ENCODE results near the gene COL6A2. TPM values are rescaled to one million over a fixed set of nuclear protein-coding genes. Genes with fewer than 3 reads are reported as not detected.
"Not testable (repeated sequence)": the region's sequence is repeated elsewhere in the genome, so short reads cannot be mapped to it uniquely, and the experiment has no call there.

COL6A2 gene
- polyA plus RNA-seq, 3 donors: 157 to 284 (median 250) TPM

DNA sequence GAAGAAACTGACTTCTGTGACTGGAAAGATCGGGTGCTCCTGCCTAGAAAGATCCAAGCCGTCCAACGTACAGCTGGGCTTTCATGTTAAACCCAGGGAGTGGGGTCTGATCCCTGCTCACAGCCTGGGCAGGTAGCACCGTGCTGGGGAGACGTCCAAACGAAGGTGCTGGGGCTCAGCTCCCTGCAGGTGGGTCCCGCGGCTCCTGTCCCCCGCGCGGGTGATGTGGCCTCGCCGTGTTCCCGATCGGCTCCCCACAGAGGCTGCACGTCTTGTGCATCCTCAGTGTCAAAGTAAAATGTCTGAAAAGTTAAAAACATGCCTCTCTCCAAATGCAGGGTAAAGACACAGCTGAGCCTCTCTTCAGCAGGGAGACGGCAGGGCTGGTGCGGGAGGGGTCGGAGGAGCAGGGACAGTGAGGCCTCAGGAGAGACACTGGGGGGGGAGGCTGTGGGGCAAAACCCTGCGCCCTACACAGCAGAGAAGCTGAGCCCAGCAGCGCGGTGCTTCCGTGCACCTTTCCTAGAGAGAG lies 40.1 kb upstream of the COL6A2 start:
- no peak for DNase-seq (ENCODE audit: extremely low read depth in 1 of 11, low read depth in 9 of 11, low spot score in 4 of 11)

DNA sequence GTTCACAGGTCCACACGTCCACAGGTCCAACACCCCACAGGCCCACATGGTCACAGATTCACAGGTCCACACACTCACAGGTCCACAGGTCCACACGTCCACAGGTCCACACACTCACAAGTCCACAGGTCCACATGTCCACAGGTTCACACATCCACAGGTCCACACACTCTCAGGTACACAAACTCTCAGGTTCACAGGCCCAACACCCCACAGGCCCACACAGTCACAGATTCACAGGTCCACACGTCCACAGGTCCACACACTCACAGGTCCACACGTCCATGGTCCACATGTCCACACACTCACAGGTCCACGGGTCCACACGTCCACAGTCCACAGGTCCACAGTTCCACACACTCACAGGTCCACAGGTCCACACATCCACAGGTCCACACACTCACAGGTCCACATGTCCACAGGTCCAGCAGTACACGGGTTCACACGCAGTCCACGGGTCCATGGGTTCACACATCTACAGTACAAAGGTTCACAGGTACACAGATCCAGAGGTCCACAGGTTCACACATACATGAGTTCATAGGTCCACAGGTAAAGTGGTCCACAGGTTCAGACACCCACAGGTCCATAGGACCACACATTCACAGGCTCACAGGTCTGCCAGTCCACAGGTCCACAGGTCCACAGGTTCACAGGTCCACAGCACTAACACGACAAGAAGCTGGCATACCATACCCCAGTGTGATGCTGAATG lies 39.3 kb upstream of the COL6A2 start:
- DNase-seq (ENCODE audit: extremely low read depth in 1 of 11, low read depth in 9 of 11, low spot score in 4 of 11): no peak

DNA sequence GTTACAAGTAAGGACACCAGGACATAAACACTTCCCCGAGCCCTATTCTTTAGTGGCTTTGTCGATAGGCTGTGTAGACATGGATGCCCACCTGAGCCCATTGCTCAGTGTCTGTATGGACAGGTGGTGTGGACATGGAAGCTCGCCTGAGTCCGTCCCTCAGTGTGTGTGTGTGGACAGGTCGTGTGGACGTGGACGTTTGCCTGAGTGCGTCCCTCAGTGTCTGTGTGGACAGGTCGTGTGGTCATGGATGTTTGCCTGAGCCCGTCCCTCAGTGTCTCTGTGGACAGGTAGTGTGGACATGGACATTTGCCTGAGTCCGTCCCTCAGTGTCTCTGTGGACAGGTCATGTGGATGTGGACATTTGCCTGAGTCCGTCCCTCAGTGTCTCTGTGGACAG lies 38.7 kb upstream of the COL6A2 start:
- DNase-seq (ENCODE audit: extremely low read depth in 1 of 11, low read depth in 9 of 11, low spot score in 4 of 11): no peak

DNA sequence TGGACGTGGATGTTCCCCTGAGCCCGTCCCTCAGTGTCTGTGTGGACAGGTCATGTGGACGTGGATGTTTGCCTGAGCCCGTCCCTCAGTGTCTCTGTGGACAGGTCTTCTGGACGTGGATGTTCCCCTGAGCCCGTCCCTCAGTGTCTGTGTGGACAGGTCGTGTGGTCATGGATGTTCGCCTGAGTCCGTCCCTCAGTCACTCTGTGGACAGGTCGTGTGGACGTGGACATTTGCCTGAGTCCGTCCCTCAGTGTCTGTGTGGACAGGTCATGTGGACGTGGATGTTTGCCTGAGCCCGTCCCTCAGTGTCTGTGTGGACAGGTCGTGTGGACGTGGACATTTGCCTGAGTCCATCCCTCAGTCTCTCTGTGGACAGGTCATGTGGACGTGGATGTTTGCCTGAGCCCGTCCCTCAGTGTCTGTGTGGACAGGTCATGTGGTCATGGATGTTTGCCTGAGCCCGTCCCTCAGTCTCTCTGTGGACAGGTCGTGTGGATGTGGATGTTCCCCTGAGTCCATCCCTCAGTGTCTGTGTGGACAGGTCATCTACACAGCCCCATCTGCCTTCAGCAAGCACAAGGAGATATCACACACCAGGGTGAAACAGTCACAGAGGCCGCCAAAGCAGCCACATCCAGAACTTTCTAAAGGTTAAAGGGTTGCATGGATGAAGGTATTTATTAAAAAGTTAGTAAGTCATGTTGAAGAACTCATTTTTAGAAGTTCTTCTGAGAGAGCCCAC lies 38.0 kb upstream of the COL6A2 start:
- DNase-seq (ENCODE audit: extremely low read depth in 1 of 11, low read depth in 9 of 11, low spot score in 4 of 11): not testable (repeated sequence)

DNA sequence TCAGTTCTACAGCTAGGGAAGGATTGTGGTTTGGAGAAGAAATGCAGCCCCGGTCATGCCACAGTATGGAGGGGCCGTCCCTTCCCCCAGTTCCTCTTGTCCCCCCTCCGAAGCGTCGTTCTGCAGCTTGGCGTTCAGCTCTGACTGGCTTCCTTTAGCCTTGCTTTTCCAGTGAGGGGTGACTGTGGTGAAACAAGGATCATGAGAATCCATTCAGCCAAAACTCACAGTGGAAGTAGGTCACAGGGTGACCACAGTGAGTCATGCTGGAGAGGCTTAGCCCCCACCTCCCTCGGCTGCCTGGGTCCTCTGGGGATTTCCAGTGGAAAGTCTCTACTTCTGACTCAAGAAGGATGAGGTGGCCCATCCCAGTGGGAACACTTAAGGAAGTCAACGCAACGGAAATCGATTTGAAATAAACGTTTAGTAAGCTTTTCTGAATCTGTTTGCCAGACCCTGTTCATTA lies 37.3 kb upstream of the COL6A2 start:
- DNase-seq (ENCODE audit: extremely low read depth in 1 of 11, low read depth in 9 of 11, low spot score in 4 of 11): no peak

DNA sequence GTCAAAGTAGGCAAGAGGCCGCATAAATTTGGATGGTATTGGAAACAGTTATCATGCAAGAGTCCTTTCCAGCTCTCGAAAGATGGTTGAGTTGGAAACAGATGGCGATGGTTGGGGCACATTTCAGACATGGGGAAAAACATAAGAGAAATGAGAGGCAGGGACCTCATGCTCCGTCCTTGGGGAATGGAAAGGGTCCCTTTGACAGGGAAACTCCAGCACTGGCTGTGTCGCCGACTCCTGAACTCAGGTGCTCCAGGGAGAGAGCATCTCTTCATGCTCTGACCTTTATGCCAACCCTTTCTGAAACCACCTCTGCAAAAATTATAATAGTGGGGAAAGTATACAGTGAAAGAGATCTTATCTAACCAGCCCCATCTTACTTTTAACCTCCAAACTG lies 36.8 kb upstream of the COL6A2 start:
- DNase-seq (ENCODE audit: extremely low read depth in 1 of 11, low read depth in 9 of 11, low spot score in 4 of 11): no peak

DNA sequence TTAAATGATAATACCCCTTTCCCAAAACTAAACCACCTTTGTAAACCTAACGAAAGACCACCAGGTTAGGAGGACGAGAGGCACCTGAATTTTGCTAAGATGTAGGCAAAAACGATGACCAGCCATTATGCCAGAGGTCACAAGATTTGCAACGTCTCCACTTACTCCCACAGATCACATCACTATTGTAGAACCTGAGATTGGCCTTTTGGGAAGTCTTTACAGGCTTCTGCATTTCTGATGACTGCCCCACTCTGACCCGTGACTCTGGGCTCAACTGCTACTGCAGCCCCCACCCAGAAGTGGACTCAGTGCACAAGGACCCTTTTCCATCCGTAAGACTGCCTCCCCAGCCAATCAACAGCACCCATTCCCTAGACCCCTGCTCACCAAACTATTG lies 36.4 kb upstream of the COL6A2 start:
- DNase-seq (ENCODE audit: extremely low read depth in 1 of 11, low read depth in 9 of 11, low spot score in 4 of 11): no peak

DNA sequence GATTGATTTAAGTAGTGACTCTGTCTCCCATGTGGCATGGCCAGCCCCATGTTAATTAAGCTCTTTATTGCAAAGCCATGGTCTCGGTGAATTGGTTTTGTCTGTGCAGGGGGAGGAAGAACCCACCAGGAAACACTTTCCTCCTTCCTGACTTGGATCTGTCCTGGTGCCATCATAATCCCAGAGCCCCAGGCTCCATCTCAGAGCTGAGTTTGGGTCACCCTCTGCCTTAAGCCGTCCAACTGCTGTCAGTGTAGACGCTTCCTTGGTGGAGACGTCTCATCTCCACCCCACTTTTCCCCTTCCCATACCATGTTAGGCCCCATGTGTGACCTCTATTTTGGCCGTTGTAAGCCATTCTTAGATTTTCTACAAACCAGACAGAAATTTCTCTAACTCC lies 36.0 kb upstream of the COL6A2 start:
- no peak for DNase-seq (ENCODE audit: extremely low read depth in 1 of 11, low read depth in 9 of 11, low spot score in 4 of 11)

DNA sequence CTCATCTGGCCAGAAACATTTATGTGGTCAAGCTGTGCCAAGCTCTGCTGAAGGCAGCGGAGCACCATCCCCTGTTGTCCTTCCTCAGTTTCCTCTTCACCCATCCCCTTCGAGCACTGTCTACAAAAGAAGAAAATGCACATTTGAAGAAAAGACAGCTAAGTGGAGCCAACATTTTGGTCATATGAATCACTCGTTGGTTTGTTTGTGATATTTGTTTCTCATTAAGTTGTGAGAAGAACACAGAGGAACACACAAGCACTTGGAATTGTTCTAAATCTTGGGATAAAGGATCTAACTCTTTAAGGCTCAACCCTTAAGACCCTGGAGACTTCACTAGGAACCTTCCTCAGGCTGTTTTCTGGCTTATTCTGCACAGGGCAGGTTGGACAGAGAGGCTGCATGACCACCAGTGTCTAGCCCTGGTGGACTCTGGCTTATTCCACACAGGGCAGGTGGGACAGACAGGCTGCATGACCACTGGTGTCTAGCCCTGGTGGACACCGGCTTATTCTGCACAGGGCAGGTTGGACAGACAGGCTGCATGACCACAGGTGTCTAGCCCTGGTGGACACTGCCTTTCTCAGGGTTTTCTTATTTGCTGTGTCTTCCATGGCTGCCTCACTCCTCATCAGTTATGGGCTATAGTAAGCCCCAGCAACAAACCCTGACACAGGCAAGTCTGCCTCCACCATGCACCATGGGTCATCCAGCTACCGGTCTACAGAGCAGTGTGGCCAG lies 35.3 kb upstream of the COL6A2 start:
- DNase-seq (ENCODE audit: extremely low read depth in 1 of 11, low read depth in 9 of 11, low spot score in 4 of 11): no peak

DNA sequence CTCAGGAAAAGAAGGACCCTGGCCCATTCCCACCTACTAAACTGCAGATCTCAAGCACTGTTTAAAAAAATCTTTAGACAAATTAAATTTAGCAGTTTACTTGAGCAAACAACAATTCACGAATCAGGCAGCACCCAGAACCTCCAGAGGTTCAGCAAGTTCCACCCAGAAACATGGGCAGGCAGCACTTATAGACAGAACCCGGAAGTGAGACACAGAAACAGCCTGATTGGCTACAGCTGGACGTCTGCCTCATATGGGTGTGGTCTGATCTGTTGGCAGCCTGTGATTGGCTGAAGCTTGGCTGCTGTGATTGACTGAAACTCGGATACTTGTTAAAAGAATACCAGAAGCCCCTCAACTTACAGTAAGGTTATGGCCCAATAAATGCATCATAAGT lies 34.7 kb upstream of the COL6A2 start:
- DNase-seq (ENCODE audit: extremely low read depth in 1 of 11, low read depth in 9 of 11, low spot score in 4 of 11): no peak

DNA sequence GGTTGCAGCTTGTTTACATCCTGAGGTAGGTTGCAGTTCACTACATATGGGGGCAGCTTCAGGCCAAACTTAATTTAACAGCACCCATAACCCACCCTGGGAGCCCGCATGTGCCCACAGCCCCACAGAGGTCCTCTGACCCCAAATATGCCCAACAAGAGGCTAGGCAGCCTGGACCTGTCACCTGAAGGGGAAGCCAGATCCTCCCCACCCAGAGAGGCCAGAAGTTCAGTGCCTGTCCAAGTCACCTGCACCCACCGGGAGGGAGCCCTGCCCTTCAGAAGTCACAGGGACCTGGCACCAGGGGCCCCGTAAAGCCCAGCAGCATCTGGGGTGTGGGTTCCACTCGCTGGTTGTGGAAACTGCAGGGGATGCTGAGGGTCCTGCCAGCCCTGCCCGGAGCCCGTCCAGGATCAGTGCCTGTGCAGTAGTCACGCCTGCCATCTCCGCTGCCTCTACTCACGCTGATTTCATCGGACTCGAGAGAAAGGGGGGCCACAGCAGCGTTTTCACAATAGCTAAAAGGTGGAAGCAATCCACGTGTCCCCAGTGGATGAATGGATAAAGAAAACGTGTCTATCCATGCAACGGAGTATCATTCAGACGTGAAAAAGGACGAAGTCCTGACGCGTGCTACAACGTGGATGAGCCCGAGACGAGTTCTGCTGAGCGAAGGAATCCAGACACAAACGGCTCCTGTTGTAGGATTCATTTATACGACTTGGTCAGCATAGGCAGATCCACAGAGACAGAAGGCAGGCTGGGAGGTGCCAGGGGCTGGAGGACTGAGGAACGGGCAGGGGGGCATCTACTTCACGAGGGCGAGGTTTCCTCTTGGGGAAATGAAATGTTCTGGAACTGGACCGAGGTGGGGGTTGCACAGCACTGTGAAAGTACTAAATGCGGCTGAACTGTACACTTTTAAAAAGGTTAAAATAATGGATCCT lies 33.9 kb upstream of the COL6A2 start:
- DNase-seq (ENCODE audit: extremely low read depth in 1 of 11, low read depth in 9 of 11, low spot score in 4 of 11): no peak

DNA sequence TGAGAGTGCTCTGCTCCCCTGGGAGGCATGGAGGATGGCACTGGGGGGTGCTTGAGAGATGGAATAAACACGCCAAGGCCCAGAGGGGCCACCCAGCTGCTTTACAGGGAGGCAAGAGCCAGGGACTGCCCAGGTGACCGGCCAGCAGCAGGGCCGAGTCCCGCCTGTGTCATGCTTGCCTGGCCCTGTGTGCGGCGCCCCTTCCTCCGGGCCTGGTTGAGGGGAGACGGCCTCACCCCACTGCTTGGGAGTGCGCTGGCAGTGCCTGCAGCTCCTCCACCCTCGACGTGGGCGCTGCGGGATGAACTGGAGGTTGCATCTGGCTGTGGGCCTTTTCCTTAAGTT lies 33.1 kb upstream of the COL6A2 start:
- no peak for DNase-seq (ENCODE audit: extremely low read depth in 1 of 11, low read depth in 9 of 11, low spot score in 4 of 11)

DNA sequence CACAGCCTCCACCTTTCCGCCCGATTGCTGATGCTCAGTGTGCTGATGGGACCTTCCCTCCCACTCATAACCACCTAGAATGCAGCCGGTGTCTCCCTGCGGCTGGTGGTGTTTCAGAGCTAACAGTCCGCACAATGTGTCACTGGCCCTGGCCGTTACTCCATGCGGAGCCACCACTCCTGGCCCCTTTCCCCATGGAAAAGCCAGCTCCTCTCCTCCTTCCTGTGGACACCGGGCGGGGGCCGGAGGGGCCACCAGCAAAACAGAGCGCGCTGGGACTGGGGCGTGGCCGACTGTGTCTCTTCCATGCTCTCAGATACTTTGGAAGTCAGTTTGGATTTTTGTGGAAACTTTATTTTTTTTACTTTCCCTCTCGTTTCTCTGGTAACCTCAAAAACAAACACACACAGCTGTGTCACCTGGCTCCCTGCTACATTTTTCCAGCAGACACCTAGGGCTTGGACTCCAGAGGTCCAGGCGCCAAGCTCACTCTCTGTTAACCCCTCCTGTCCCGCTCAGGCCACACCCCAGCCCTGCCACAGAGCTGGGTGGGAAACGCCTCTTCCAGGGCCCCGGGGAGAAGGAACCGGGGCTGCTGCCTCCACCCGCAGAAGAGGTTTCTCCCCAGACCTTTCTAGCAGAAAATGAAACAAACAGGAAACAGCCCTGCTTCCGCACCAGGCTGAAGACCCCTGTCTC lies 32.5 kb upstream of the COL6A2 start:
- no peak for DNase-seq (ENCODE audit: extremely low read depth in 1 of 11, low read depth in 9 of 11, low spot score in 4 of 11)

DNA sequence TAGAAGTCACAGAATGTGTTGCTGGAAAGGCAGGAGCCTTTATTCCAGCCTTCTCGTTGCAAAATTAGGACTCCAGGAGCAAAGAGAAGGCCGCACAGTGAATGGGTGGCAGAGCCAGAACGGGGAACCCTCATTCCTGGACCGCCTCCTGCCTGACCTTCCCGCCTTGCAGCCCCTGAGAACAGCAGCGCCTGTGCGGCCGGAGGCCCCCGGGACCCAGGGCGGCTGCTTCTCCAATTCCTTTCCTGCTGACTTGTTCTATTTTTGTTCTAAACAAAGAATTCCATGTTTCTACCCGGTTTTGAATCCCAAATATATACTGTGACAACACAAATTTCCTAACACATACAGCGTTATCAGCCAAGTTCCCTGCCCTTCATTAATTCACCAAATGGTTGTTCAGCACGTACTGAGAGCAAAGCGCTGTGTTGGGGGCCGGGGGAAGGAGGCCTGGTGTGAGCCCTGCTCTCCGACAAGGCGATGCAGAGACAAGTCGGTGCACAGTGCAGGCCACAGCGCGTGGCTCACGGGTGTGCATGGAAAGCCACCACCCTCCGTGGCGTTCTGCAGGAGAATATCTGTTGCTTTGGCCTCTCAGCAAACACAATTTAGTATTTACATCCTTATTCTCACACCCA lies 31.9 kb upstream of the COL6A2 start:
- no peak for DNase-seq (ENCODE audit: extremely low read depth in 1 of 11, low read depth in 9 of 11, low spot score in 4 of 11)

DNA sequence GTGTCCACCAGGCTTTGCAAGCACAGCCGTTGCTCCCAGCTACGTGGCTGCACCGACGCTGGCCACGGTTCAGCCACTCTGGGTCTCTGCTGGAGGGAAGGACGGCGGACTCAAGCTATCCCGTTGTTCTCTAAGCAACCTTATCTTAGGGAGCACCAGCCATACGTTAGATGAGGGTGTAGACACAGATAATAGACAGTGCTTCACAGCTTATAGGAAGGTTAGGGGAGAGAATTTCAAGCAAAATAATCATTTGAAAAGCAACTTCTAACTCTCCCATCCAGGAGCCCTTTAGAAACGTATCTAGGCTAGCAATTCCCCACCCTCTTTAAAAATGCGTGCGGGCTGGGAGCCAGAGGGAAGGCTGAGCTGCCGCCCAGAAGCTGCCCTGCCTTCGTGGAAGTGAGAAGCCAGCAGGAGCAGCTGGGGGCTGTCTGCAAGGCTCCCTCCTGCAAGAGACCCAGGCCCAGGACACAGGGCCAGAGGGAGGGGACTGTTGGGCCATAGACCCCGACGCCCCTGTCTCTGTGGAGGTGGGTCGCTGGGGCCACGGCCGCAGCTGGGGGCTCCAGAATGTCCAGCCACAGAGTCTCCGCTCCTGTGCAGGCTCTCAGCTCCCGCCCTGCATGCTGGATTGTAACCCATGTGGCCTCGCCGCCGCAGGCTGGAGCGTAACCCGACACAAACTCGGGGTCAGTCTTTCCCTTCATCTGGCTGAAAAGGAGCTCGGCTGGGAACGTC lies 31.2 kb upstream of the COL6A2 start:
- no peak for DNase-seq (ENCODE audit: extremely low read depth in 1 of 11, low read depth in 9 of 11, low spot score in 4 of 11)

DNA sequence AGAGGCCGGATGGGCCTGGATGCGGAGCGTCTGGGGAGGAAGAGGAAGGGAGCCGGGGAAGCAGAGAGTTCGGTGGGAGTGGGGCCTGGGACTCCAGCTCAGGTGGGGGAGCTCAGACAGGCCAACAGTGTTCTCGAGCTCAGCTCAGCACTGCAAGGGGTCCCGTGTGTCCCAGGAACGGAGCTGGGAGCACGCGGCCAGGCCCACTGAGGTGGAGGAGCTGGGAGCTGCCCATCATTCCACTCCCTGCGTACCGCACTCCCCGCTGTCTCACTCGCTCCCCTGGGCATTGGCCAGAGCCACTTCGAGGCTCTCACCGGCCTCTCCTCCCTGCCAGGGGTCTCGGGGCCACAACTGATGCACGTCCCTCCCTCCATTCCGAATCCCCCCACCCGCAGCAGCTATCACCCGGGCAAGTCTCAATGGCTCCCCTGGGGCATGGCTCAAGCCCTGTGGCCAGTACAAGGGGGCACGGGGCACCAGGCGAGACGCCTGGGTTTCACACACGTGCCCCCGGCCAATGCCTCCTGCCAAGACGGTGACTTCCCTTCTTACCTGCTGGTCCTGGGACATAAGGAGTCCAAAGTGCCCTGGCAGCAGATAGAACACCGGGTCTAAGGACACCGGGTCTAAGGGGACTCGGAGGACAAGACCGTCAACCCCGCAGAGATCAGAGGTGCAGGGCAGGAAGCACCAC lies 30.3 kb upstream of the COL6A2 start:
- no peak for DNase-seq (ENCODE audit: extremely low read depth in 1 of 11, low read depth in 9 of 11, low spot score in 4 of 11)
